ENCODE measurements around the gene AFF1.

Gene AFF1

GRCh38 chr4:87180767-87181166, 246.0 kb downstream of the AFF1 start:
- DNase-seq, result no peak

GRCh38 chr4:87185146-87185870, 250.5 kb downstream of the AFF1 start:
- DNase-seq, result no peak

DNA sequence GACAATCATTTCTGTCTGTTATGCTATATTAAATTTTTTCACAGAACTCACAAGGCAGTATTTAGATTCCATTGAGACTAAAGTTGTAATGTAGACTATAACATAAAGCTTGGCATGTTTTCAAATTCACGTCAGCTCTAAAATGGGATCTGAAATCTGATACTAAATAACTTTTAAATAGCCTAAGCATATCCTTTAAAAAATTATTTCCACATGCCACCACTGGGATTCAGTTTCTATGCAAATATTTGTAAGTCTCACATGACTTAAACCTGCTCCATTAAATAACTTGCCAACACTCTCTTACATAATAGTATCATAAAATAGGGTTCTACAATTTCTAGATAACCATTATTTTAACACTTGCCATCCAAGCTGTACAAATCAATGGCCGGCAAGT, 253.2 kb downstream of the AFF1 start:
- no peak for DNase-seq

DNA sequence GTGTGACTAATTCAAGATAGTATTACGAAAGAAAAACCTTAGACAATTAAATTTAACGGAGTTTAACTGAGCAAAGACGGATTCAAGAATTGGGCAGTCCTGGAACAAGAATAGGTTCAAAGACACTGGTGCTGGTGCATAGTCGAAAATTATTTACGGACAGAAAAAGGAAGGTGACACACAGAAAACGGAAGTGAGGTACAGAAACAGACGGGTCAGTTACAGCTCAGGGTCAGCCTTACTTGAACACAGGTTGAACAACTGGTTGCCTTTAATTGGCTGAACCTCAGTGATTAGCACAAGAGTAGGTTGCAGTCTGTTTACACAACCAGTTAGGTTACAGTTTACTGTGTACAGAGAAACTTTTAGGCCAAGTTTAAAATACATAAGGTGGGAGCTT, 254.1 kb downstream of the AFF1 start:
- no peak for DNase-seq
